RWPE2 (cell line): ENCODE data around the gene SPDYE1.

ENCODE experiments used
- ATAC-seq: fragments of 200-7000 bp; cut with Tn5 transposase; 3 replicates; pipeline ENCODE4 v1.9.1; 2021; ENCODE audit warnings: low read depth
- DNase-seq: peaks from one replicate; pipeline ENCODE4 v3.0.0-alpha.2; 2020; ENCODE audit warnings: low spot score
- H3K27ac ChIP-seq: fragments of 450-650 bp; 2 replicates; pipeline ENCODE4 v1.5.1; 2017; ENCODE audit warnings: mild to moderate bottlenecking; ENCODE audit not compliant: poor library complexity, severe bottlenecking
- H3K27me3 ChIP-seq: fragments of 250-450 bp; sonication (Bioruptor Pico); 2 replicates; pipeline ENCODE4 v1.5.1; 2021; ENCODE audit warnings: mild to moderate bottlenecking, moderate library complexity; ENCODE audit not compliant: insufficient read depth, poor library complexity, severe bottlenecking
- H3K36me3 ChIP-seq: fragments of 250-450 bp; sonication (Bioruptor Pico); 2 replicates; pipeline ENCODE4 v1.5.1; 2020; ENCODE audit warnings: low read depth, mild to moderate bottlenecking, moderate library complexity
- H3K4me1 ChIP-seq: fragments of 250-450 bp; sonication (Bioruptor Pico); 2 replicates; pipeline ENCODE4 v1.5.1; 2021; ENCODE audit warnings: mild to moderate bottlenecking, moderate library complexity; ENCODE audit not compliant: insufficient read depth, poor library complexity, severe bottlenecking
- H3K4me3 ChIP-seq: fragments of 250-450 bp; sonication (Bioruptor Pico); 2 replicates; pipeline ENCODE4 v1.5.1; 2021; ENCODE audit warnings: mild to moderate bottlenecking, moderate library complexity; ENCODE audit not compliant: severe bottlenecking
- H3K9me3 ChIP-seq: fragments of 250-450 bp; sonication (Bioruptor Pico); 2 replicates; pipeline ENCODE4 v1.5.1; 2021; ENCODE audit warnings: mild to moderate bottlenecking, moderate library complexity; ENCODE audit not compliant: severe bottlenecking
- CTCF ChIP-seq: fragments of 450-650 bp; IDR thresholded peaks from one replicate; pipeline ENCODE4 v1.5.1; 2017; ENCODE audit warnings: mild to moderate bottlenecking, moderate library complexity; ENCODE audit not compliant: poor library complexity, severe bottlenecking

The SPDYE1 gene

GRCh38 chr7:44042221-44042620 is 44.5 kb downstream of the SPDYE1 start:
- no peak for ATAC-seq

GRCh38 chr7:44043902-44044301 is 46.2 kb downstream of the SPDYE1 start:
- peaks cover 23% of the 10 kb centered on the region for H3K36me3 ChIP-seq
- peak overlapping the region; percentile 73 for H3K4me3 ChIP-seq
- H3K4me1 ChIP-seq: no peaks in the 10 kb centered on the region
- H3K27me3 ChIP-seq: no peaks in the 10 kb centered on the region
- no peaks in the 10 kb centered on the region for H3K9me3 ChIP-seq
- peak overlapping the region; percentile 66 for H3K27ac ChIP-seq
- no peak for TF ChIP-seq CTCF
- ATAC-seq (no peak), DNase-seq (no peak)

More at GRCh38 chr7:44042221-44042620, 44.5 kb downstream of the SPDYE1 start:
- H3K4me3 ChIP-seq: no peak overlapping the region
- H3K9me3 ChIP-seq: no peaks in the 10 kb centered on the region
- H3K27me3 ChIP-seq: no peaks in the 10 kb centered on the region
- H3K4me1 ChIP-seq: no peaks in the 10 kb centered on the region
- peaks cover 12% of the 10 kb centered on the region for H3K36me3 ChIP-seq
- no peak for TF ChIP-seq CTCF
- no peak for DNase-seq
- no peak overlapping the region for H3K27ac ChIP-seq

GRCh38 chr7:44044315-44045225 is 46.9 kb downstream of the SPDYE1 start, which contains the start of gene DBNL:
Gene DBNL, plus strand, starts transcription at chr7:44044702. Its CDS starts 36 bp downstream, at chr7:44044738.
- peak; percentile 94 for DNase-seq
- TF ChIP-seq CTCF: no peak

GRCh38 chr7:44045226-44046014 is 47.7 kb downstream of the SPDYE1 start:
- H3K27me3 ChIP-seq: no peaks in the 10 kb centered on the region
- peaks cover 39% of the 10 kb centered on the region for H3K36me3 ChIP-seq
- no peaks in the 10 kb centered on the region for H3K4me1 ChIP-seq
- TF ChIP-seq CTCF: no peak
- no peaks in the 10 kb centered on the region for H3K9me3 ChIP-seq
- peak overlapping the region; percentile 66 for H3K27ac ChIP-seq
- no peak; the same call in 2 of the 3 replicates for ATAC-seq
- H3K4me3 ChIP-seq: peak overlapping the region; percentile 73
- no peak for DNase-seq

More at GRCh38 chr7:44044315-44045225, 46.9 kb downstream of the SPDYE1 start, which contains the start of gene DBNL:
- H3K27me3 ChIP-seq: no peaks in the 10 kb centered on the region
- no peaks in the 10 kb centered on the region for H3K4me1 ChIP-seq
- peaks cover 30% of the 10 kb centered on the region for H3K36me3 ChIP-seq
- H3K4me3 ChIP-seq: peak within 1 kb of the TSS; percentile 73
- no peaks in the 10 kb centered on the region for H3K9me3 ChIP-seq
- ATAC-seq: peak; percentile 92
- peak within 1 kb of the TSS; percentile 66 for H3K27ac ChIP-seq
